ENCODE measurements around the gene AZGP1.
"Not testable (repeated sequence)": the region's sequence is repeated elsewhere in the genome, so short reads cannot be mapped to it uniquely, and the experiment has no call there.

- TF ChIP-seq CTCF (conservative IDR thresholded peaks at IDR 0.05; ENCODE audit: low read depth, low read length); EZH2phosphoT487 (IDR thresholded peaks at IDR 0.05; ENCODE audit: borderline replicate concordance, low read length): not testable (repeated sequence)
These were observed 4.6 kb upstream of the AZGP1 start for GRCh38 chr7:99980448-99980872.
